GM18868 (cell line): ENCODE data around the gene HSPA4.
"Not testable (repeated sequence)": the region's sequence is repeated elsewhere in the genome, so short reads cannot be mapped to it uniquely, and the experiment has no call there.

ENCODE experiments used
- ATAC-seq: cut with Tn5 transposase; IDR thresholded peaks from one replicate; pipeline ENCODE4 v1.9.1; 2021; ENCODE audit warnings: mild to moderate bottlenecking, moderate library complexity; ENCODE audit not compliant: unreplicated experiment

Gene HSPA4

GRCh38 chr5:133051542-133052316 lies at the start of gene HSPA4:
Gene HSPA4, plus strand, starts transcription at chr5:133052013. Its CDS starts 238 bp downstream, at chr5:133052251.
- peak; percentile 83 for ATAC-seq

- ATAC-seq = no peak
These were observed 45.2 kb upstream of the HSPA4 start for GRCh38 chr5:133006653-133007052.

DNA sequence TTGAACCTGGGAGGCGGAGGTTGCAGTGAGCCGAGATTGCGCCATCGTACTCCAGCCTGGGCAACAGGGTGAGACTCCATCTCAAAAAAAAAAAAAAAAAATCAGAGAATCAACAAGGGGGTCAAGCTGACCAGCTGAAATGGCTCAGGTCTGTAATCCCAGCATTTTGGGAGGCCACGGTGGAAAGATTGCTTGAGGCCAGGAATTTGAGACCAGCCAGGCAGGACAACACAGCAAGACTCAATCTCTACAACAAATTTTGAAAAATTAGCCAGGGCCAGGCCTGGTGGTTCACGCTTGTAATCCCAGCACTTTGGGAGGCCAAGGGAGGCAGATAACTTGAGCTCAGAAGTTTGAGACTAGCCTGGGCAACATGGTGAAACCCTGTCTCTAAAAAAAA lies 43.4 kb upstream of the HSPA4 start:
- ATAC-seq = not testable (repeated sequence)

DNA sequence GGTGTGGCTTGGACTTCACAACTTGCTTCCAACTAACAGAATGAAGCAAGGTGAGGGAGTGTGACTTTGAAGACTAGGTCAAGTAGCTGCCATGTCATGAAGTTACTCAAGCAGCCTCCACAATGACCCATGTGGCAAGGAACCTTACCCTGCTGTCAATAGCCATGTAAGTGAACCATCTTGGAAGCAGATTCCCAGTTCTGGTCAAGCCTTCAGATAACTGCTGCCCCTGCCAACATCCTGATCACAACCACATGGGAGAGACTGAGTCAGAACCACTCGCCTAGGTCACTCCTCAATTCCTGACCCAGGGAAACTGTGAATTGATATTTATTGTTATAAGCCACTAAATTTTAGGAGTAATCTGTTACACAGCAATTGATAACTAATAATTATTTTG lies 36.3 kb upstream of the HSPA4 start:
- no peak for ATAC-seq

GRCh38 chr5:133017964-133018363 lies 33.8 kb upstream of the HSPA4 start:
- ATAC-seq = no peak

- not testable (repeated sequence) for ATAC-seq
These were observed 32.3 kb upstream of the HSPA4 start for GRCh38 chr5:133019471-133019870.

DNA sequence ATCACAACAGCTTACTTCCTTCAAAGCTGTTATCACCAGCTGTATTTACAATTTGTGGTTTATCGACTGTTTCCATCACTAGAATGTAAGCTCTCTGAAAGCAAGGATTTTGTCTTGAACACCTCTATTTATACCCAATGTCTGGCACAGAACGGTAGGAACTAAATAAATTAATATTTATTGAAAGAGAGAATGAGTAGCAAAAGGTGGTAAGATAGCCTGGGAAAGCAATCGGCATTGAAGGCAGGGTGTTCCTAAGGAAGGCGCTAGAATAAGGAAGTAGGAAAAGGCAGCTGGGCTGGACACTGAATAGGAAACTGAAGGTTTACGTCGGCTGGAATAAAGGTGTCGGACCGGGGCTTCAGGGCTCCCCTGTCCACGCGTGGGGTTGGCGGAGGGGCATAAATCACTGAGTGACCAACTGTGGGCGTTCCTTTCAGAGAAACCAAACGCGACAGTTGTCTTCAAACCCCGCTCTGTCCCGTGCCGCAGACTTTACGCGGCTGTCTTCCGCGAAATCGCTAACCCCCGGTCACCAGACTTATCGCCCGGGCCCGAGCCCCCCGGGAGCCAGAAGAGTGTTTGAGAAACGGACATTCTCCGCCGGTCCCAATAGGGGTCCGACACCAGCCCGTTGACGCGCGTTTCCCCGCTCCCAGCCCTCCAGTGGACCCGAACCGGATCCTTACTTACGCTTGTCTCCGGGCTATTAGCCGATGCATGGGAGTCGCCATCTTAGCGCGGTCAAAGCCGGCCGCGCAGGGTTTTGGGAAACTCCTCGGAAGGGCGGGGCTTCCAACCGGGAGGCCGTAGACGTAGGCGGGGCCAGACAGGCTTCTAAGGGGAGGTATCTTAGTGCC lies 25.8 kb upstream of the HSPA4 start, which contains the start of gene ZCCHC10:
Gene ZCCHC10 (minus strand): TSS at position 746 of the 860 bp plus-strand sequence. CDS start 12 bp downstream, at position 734.
- peak; percentile 94 for ATAC-seq

GRCh38 chr5:133026664-133027153 lies 25.1 kb upstream of the HSPA4 start:
- ATAC-seq = no peak

- ATAC-seq = no peak
These were observed 22.4 kb upstream of the HSPA4 start for GRCh38 chr5:133029416-133029815.

GRCh38 chr5:133030343-133031005 lies 21.3 kb upstream of the HSPA4 start:
- no peak for ATAC-seq

DNA sequence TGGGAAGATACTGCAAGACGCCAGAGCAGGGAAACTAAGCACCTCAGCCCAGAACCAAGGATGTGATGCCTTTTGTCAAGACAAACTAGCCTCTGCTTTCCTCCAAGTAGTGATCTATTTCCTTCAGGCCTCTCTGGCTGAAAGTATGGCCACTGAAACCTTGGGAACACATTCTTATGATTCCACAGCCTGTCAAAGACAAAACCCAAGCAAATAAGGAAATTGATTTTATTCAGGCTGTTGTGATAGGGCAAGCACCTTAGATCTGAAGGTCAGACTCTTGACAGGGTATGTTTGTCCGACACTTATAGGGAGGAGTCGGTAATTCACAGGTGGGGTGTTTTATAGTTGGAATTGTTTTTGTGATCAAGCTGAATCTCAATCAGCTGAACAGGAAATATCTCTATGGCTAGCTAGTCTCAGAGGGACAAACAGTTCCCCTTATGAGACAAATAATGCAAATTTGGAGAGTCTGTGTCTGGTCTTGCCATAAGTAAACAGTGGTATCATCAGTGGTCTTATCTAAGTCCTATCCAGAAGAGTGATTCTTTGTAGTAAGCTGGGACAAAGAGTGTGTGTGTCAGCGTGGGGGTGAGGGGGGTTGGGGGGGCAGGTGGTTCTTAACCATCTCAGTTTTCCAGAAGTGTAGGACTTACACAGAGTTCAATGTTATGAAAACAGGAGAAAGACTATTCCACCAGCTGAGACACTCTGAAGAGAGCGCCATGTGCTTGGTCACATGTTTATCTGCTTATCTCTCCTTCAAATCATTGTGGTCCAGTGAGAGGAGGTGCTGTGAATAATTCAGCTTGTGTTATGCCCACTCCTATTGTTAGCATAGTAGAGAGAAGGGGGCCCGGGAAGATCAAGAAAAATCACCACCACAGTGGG lies 18.7 kb upstream of the HSPA4 start:
- ATAC-seq = peak; percentile 65

- no peak for ATAC-seq
These were observed 17.7 kb upstream of the HSPA4 start for GRCh38 chr5:133034064-133034463.

DNA sequence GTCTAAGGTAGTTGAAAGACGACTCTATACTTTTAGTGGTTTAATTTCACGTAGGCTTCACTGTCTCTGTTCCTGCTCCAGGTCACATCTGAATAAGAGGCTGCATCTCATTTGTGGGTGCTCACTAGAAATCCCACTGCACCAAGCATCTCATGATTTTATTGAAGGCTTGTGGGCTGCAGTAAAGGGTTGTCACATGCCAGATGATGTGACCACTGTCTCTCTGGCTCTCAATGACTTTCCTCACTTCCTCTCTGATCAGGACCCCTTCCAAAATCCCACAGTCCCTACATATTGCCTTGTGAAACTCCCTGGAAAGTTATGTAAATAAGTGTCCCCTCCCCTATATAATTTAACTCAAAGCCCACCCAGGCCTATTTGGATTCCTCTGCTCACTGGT lies 16.6 kb upstream of the HSPA4 start:
- ATAC-seq = no peak

GRCh38 chr5:133036677-133037076 lies 15.1 kb upstream of the HSPA4 start:
- not testable (repeated sequence) for ATAC-seq

DNA sequence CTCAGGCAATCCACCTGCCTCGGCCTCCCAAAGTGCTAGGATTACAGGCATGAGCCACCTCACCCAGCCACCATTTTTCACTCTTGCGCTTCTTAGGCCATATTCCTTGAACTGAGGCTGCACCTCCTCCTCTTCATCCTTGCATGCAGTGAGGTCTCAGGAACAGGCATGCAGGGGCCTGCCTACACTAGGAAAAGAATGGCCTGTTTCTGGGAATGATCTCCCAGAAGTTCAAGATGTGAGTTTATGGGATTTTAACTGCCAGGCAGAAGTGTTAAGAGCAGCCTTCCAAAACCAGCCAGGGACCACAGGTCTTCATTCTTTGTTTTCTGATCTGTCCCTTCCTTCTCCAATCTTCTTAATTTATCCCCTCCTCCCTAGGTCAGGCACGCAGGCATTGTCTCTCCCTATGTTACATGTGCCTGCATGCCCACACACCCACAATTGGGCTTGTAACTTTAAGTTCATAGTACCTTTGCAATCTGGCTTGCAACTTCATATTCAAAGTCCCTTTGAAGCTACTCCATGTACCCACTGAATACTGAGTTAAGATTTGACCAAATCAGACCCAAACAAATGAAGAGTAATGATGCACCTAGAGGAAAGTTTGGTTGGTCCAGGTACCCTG lies 10.5 kb upstream of the HSPA4 start:
- no peak for ATAC-seq

GRCh38 chr5:133041910-133042309 lies 9.9 kb upstream of the HSPA4 start:
- no peak for ATAC-seq

- ATAC-seq = not testable (repeated sequence)
These were observed 5.3 kb upstream of the HSPA4 start for GRCh38 chr5:133046560-133046959.

DNA sequence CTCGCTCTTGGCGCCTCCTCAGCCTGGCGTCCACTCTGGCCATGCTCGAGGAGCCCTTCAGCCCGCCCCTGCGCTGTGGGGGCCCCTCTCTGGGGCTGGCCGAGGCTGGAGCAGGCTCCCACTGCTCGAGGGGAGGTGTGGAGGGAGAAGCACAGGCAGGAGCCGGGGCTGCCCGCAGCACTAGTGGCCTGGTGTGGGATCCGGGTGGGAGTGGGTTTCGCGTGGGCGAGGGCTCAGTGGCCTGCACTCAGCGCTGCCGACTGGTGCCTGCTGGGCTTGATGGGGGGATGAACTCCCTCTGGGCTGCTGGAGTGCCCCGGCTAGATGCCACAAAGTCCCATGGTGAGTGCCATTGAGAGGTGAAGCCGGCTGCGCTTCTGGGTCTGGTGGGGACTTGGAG lies 4.4 kb upstream of the HSPA4 start:
- no peak for ATAC-seq

GRCh38 chr5:133048993-133049725 lies 2.7 kb upstream of the HSPA4 start:
- no peak for ATAC-seq
